Stimulated activated CD4-positive, alpha-beta T cell treated with anti-CD3 and anti-CD28 coated beads, Interleukin-1b, Interleukin-23, amount 100 ng/mL, for 4 hours (primary cell): ENCODE measurements around the gene ZDHHC22.

Experiments used
- DNase-seq, 2 donors: peaks; one replicate each; pipeline ENCODE4 v3.0.0-alpha.2; 2020; ENCODE audit warnings: low read depth in 2 of 2

Gene ZDHHC22

DNA sequence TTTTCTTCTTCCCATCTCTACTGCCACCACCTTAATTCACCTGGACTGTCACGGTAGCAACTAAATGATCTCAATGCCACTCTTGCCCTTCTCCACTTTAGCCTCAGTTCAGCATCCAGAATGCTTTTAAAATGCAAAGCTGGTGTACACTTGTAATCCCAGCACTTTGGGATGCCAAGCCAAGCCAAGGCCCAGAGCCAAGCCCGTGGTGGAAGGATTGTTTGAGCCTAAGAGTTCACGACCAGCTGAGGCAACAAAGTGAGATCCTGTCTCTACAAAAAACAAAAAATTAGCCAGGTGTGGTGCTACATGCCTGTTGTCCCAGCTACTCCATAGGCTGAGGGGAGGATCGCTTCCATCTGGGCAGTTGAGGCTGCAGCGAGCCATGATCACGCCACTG, 37.6 kb downstream of the ZDHHC22 start:
- no peak for DNase-seq

DNA sequence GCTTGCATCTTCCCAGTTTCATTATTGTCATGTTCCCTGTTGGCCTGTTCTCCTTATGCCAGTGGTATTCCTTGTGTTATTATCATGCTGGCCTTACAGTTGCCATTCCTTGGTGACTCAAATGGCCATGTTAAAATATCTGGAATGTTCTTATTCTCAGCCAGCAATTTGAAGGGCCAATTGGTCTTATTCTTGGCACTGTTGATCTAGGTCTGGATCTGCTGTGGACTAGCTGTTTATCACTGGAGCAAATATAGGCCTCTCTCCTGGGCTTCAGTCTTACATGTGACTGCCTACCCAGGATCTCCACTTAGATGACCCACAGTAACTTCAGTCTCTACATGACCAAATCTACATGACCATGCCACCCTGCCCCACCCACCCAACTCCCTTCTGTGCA, 38.1 kb downstream of the ZDHHC22 start:
- DNase-seq = no peak

DNA sequence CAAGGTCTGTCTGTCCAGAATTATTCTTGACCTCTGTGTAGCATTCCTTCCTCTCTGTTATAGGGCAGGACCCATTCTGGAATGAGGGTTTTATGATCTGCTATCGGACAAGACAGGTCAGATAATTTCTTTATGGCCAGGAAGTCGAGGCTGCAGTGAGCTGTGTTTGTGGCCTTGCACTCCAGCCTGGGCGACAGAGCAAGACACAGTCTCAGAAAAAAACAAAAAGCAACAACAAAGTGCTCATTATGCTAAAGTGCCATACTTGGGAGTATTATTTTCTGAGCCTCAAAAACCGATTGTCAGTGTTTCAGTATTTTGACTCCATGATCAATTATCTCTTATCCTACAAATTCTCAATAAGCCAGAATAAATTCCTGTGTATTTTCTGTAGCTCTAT, 39.4 kb downstream of the ZDHHC22 start:
- no peak for DNase-seq

DNA sequence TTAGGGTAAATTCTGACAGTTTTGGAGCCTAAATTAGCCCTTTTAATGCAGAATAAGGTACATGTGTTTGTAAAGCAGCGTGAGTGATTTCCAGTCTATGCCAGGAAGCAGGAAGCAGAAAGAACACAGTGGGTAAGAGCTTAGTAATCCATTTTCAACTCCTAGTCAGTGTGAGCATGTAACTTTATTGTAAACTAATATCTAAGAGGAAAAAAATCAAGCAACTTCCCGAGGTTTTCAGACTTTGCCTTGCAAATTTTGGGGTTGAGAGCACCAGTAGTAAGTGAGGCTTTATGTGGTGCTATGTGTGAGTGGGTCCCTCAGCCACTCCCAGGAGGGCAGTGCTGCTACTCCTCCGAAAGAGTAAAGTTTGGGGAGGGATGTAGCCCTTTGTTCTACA, 40.6 kb downstream of the ZDHHC22 start:
- no peak for DNase-seq

DNA sequence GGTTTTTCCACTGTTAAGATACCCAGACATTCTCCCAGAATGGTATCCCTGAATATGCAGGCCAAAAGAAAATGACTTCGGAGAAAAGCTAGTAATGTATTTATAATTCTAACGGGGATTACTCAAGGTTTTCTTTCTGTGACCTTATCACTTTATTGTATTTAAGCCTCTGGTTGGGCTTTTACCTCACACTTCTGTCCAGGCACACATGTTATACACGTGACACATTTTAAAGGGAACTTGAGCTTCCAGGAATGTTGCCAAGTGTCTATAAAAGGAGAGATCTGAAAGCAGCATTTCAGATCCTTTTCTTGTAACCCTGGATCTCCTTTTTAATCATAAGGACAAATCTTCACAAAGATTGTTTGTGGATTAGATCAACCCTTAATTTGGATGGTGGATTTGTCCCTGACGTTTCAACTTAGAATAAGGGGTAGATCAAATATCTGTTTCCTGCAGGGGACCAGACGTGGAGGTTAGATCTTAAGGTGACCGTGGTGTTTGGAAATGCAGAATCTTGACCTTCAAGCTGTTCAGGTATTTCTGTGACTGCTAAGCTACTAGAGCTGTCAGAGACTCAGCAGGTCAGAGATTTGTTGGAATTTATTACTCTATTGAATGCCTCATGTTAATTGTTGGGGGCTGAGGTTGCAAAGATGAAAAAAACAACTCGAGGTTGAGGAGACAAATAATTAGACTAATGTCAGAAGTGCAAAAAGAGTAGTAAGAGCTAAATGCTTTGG, 42.0 kb downstream of the ZDHHC22 start:
- DNase-seq = no peak

DNA sequence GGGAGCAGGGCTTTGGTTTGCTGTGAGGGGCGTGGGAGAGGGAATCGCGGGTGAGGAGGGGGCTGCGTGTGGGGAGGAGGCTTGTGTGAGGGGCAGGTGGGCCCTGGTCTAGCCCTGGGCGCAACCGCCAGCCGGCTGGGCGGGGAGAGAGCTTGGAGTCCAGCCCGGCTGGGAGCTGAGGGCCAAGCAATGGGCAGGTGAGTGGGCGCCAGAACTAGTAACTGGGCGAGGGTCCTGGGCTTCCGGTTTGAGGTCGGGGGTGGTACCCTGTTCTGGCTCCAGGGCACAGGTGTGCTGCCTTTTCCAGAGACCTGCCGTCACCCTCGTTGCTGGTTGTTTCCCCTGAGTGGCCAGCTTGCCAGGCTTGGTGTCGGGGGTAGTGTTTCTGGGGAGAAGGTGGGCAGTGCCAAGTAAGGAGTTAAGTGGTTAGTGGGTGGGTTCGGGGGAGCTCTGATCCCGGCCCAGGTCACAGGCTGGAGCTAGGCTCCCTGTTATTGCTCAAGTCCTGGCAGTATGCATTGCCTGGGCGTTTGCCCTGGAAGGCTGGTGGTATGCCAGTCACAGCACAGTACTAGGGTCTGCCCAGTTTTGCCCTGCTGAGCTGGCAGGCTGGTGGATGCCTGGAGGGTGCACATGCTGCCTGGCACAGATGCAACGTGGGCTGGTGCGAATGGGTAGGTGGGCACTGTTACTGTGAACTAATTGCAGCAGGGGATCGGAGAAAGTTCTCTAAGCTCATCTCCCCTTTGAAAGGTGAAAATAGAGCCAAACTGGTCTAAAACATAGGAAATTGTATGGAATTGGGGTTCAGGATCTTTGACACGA, 42.9 kb downstream of the ZDHHC22 start:
- DNase-seq = peak in 1 of 2 donors; percentile 6

DNA sequence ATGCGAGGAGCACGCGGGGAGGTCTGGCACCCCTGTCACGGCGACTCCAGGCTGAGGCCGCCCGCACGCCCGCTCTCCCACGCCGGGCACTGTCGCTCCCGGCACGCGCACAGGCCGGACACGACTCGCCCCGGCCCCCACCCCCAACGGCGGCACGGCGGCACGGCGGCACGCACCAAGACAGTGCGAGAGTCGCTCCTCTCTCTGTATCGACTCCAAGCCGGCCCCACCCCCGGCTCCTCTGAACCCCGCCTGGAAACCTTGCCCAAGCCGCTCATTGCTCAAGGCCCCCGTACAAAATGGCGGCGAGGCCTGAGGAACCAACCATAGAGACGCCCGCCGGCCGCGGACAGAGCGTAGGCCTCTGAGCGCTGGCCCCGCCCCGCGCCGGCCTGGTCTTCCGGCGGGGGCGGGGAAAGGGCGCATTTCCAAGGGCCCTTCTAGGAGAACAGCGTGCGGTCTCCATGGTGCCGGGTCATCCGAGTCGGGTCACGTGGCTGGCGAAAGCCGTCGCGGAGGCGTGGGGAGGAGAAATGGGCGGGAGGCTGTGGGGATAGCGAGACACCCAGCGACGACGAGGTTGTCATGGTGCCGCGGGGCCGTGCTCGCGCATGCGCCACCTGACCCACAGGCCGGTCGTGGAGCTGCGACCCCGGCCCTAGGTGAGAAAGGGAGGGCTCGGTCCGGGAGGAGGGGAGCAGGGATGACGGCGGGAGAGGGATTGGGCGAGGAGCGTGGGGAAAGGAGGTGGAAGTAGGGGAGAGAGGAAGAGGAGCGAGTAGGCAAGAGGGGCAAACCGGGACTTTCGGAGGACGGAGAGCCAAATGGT, 43.7 kb downstream of the ZDHHC22 start, which contains the start of gene CIPC:
Gene CIPC, plus strand, starts transcription at position 559 of the 829 bp plus-strand sequence. CDS start 7,451 bp downstream, outside the sequence.
- DNase-seq = peak; percentile 97 to 98

DNA sequence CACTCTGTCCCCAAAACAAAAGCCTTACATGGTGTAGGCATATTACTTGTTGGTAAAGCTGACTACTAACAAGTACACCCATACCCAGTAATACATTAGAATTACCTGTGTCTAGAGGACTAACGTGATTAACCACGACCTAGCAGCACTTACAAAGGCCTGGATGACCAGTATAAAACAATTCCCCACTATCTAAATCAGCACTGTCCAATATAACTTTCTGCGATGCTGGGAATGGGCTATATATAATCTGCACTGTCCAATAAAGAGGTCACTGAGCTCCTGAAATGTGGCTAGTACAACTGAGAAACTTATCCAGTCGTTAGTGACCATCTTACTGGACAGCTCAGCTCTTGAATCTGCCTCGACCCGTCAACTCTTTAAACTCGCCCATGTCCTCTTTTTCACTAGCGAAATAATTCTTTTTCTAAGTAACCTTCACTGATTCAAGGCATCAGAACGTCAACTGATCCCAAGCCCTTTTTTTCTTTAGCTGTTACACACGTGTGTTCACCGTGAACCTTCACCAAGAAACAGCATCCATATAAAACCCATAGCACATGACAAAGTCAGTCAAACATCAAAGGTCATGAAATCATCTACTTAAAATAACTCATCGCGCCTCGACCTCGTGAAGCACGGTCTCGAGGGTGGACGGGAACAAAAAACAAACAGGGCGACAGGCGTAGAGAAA, 44.4 kb downstream of the ZDHHC22 start:
- DNase-seq = no peak

DNA sequence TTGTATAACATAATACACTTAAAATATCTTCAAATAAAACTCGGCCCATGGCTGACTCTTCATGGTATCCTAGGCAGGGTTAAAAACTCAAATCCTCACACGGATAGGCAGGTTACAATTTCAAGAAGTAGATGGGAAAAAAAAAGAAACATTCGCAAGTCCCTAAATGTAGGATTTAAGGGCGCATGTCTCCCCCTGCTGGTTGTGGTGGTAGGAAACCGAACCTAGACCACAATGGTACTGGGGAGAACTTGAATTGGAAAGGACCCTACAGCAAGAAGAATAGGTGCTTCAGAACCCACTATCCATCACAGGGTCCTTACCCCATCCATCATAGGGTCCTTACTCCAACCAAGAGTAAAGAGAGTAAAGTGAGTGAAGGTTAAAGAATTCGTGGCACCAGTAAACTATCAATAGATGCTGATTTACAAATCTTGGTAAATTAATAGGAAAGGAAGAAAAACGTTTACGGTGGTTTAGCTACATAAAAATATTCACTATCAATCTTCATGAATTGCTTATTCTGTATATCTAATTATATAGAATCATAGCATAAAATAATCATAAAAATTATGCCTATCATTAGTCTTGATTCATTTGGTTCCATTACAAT, 46.8 kb downstream of the ZDHHC22 start:
- peak; percentile 62 to 71 for DNase-seq

DNA sequence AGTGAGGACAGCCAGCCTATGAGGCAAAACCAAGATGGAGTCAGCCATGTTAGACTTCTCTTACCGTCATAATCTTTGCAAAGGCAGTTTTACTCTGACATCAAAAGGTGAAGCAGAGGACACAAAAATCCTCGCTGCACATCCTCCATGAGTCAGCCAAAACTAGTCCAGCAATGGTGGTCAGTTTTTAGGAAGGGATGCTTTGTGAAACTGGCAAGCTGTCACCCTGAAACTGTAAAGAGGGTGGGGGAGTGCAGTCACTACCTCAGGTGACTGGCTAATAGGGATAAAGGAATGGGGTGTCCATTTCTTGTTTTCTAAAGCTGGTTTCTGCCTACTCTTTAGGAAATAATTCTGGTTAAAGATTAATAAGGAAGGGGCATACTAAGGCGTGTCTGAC, 48.9 kb downstream of the ZDHHC22 start:
- no peak for DNase-seq

DNA sequence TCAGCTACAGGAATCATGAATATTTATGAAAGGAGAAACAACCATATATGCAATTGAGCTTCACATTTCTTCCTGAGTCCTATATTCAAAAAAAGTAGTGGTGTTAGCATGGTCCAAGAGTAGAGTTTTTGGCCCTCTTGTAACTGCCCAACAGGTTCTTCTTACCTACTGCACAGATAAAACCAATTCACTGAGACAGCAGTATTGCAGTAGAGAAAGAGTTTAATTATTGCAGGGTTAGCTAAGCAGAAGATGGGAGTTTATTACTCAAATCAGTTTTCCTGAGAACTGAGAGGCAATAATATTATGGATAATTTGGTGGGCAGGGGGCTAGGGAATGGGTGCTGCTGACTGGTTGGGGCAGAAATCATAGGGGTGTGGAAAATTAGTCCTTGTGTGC, 50.1 kb downstream of the ZDHHC22 start:
- no peak for DNase-seq

DNA sequence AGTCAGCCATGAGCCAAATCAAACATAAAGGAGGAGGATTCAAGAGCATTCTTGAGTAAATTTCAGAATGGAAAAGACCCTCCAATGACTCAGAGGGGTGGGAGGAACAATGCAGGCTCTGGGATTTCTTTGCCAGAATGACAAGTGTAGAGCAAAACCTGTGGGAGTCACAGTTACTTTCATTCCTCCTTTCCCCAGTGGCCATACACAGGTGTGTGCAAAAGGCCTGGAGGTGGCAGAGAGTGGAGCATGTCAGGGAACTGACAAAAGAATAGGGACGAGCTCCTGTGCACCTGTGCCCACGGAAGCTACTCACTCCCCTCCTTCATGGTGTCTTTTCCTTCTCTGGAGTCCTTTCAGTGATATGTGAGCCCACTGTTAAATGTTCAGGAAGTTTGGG, 52.9 kb downstream of the ZDHHC22 start:
- no peak for DNase-seq

DNA sequence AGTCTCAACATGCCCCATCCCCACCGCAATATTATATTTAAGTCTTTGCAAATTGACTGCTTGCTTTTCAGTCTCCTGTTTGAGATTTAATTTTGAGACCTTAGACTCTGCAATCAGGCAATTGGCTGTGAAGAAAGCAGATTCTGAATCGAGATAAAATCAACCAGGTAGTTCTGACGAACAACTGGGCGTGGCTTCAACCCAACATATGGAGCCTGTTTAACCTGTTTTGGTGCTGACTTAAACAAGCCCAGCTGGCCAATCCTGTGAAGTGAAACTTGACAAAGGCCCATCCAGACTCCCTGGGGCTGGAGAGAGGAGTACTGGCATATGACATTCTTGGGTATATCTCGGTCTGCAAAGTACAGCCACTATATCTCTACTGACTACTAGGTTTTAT, 53.4 kb downstream of the ZDHHC22 start:
- DNase-seq = no peak

DNA sequence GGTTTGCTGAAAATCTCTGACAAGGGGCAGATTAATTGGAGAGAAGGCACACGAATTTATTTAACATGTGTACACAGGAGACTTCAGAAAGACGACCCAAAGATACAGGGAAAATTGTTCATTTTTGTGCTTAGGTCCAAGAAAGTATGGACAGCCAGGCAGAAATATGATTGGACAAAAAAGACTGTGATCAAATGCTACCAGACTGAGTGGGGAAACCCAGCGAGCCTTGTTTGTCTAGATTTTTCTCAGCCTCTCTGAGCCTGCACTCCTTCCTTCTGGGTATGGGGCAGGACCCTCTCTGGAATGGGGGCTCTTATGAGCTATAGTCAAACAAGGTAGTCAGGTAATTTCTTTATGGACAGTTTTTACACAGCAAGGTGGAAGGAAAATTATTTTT, 54.0 kb downstream of the ZDHHC22 start:
- no peak for DNase-seq

DNA sequence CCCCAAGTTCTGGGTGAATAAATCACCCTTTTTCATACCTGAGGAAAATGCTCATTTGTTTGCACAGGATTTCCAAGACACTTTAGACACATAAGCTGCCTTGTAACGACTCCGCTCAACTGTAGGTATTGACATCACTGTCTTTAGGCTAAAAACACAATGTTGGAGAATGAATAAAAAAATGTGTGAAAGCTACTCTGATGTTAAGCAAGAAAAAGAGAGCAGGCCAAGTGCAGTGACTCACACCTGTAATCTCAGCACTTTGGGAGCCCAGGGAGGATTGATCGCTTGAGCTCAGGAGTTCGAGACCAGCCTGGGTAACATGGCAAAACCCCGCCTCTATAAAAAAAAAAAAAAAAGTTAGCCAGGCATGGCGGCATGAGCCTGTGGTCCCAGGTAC, 54.6 kb downstream of the ZDHHC22 start:
- no peak for DNase-seq

DNA sequence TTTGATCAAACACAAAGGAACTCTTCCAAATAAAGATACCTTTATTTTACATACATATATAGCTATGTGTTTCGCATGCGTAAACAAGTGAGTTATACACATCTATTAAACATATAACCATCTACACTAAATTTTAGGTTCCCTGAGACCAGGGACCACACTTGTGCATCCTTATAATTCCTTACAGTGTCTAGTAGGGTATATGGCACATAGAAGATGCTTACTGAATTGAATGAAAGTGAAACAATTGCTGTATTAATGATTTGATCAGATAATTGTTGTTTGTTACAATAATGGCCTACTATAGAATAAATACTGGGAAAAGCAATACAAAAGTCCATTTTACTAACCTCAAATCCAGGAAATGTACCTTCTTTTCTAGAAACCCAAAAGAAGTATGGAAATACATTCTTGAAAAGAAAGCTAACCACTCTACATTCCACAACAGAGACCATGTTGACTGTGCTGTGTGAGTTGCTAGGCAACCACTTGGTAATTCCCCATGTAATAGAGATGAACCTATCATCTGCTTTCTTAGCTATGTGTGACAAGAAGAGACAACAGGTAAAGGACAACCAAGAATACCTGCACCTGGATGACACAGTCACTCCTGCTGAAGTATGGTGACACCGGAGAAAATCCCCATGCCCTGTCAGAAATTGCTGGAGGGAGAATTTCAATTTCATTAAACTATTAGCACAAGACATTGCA, 55.4 kb downstream of the ZDHHC22 start:
- DNase-seq = no peak

DNA sequence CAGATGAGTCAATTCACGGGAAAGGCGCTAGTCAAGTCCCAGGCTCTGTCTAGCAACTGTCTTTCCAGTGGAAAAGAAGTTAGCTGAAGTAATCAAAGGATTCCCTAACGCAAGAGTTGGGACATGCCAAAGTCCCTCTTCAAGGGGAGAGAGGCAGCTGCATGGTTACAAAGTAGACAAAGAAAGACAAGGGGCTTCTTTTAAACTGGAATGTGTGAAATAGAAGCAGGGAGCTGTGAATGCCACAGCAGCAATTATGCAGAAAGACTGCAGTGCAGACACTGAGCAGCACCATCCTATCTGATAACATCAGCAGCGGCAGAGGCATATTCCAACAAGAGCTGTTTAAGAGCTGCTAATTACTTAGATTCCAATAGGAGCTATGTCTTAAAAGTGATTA, 56.1 kb downstream of the ZDHHC22 start:
- no peak for DNase-seq

DNA sequence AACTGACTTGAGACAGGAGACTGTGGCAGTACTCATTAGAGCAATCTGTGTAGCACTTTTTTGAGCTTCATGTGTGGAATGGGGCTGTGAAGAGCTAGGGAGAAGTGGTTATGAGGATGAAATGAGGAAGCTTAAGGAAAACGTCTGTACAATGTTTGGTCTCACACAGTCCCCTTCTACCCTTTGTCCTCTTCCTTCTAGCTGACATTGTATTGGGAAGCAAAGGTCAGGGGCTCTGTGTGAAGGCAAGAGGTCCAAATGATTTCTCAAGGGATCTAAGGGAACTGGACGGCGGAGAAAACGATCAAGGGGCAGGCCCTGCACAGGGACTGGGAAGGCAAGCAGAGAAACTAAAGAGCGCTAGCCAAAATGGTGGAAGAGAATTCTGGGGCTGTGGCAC, 56.6 kb downstream of the ZDHHC22 start:
- no peak for DNase-seq

DNA sequence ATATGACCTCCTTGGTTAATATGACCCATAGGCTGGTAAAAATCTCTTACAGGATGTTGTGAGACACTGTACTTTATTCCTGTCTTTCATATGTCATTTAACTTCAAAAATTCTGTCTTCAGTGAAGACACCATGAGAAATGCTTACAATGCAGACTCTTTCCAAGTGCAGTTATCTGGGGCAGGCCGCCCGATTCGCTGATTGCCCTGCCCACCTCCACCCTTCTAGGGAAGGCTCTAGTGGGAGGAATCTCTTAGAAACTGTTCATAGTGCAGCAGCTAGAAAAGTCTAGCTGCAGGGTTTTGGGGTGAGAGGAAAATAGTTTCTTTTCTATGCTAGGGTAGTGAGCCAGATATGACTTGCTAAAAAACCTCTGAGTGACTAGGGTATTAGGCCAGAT, 58.5 kb downstream of the ZDHHC22 start:
- no peak for DNase-seq

DNA sequence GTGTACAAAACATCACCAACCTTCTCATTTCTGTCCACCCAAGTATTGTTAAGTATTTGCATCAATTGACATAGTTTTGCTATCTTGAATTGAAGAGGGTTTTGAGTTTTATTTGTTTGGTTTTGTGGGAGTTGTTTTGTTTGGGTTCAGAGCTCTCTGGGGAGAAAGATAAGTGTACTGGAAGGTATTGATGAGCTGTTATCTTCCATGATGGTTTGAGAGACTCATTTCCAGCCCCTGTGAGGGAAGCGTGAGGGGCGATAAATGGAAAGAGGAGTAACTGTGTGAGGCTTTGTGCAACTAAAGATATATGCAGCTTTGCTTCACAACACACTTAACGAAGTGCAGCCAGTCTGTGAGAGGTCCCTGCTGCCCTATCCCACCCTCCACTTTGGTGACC, 59.2 kb downstream of the ZDHHC22 start:
- DNase-seq = no peak
